Stimulated activated CD8-positive, alpha-beta memory T cell treated with anti-CD3 and anti-CD28 coated beads, Interleukin-4, amount 100 ng/mL, for 4 hours (primary cell): ENCODE measurements around the gene GPN1.
A peak's percentile ranks its signal among the peaks of the same experiment; 100 is the strongest.
"Not testable (repeated sequence)": the region's sequence is repeated elsewhere in the genome, so short reads cannot be mapped to it uniquely, and the experiment has no call there.

Experiments used
- DNase-seq, 2 donors: peaks; one replicate each; pipeline ENCODE4 v3.0.0-alpha.2; 2020; ENCODE audit warnings: low read depth in 2 of 2, low spot score in 1 of 2

GPN1 gene

DNA sequence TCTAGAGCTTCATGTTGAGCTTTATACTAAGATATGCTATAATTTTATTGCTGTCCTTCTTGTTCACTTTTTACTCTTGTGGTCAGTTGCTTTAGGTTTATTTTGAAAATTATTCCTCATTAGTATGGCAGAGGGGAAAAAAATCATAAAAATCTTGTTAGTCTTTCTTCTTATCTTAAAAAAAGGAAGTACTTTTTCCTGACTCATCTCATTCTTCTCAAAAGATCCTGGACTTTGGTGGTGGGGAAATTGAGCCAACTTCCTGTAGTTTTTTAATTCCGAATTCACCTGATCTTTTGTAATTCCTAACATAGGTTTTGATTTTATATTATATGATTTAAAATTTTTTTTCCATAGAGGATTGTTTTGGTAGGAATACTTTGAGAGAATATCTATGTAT is 38.6 kb downstream of the GPN1 start:
- DNase-seq: no peak

DNA sequence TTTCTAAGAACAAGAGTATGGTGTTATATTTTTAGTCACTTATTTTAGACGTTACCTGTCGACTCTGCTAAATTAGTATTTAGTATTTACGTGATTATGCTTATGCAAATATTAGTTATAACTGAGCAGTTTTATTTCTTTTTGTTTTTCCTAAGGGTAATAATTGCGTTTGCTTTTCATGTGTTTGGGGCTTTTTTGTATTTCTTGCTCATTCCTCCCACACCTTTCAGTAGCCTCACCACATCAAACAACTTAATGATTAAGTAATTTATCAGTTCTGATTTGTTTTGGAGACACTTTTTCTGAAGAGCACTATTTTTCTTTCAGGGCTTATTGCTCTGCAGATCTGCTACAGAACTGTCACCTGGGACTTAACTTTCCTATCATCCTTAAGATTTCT is 42.4 kb downstream of the GPN1 start:
- DNase-seq: no peak

DNA sequence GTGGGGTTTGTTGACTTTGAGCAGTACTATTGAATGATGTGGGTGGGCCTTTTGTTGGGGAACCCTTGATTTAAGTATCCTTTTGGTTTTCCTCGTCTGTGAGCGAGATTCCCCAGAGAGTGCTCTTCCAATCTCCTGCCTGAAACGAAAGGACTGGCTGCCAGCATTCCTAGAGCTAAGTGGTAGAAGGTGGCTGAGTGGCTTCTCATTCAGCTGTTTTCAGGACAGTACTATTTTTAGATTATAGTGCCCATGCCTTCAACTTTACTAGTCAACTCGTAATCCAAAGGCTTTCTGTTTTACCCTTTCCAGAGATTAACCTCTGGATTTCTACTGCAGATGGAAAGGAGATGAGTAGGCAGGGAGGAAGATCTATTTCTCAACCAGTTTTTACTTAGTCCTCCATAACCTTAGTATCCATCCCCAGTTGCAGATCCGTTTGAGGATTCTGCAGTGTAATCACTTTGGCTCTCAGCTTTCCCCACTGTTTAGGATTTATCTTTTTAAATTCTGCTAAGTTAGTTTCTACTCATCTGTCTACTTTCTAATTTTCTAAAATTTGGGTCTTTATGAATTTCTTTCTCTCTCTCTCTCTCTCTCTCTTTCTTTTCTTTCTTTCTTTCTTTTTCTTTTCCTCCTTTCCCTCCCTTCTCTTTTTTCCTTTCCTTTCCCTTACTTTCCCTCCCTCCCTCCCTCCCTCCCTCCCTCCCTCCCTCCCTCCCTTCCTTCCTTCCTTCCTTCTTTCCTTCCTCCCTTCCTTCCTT is 44.1 kb downstream of the GPN1 start:
- DNase-seq: no peak

DNA sequence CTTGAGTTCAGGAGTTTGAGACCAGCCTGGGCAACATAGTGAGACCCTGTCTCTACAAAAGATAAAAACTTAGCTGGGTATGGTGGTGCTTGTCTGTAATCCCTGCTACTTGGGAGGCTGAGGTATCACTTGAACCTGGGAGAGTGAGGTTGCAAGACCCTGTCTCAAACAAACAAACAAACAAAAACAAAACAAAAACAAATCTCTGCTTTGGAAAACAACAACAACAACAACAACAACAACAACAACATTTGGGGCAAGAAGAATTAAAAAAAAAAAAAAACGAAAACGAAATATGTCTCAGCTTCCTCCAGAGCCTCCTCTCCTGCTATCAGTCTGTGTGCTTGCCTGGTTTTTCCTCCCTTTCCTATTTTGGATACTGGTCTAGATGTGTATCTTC is 51.7 kb downstream of the GPN1 start:
- no peak for DNase-seq

DNA sequence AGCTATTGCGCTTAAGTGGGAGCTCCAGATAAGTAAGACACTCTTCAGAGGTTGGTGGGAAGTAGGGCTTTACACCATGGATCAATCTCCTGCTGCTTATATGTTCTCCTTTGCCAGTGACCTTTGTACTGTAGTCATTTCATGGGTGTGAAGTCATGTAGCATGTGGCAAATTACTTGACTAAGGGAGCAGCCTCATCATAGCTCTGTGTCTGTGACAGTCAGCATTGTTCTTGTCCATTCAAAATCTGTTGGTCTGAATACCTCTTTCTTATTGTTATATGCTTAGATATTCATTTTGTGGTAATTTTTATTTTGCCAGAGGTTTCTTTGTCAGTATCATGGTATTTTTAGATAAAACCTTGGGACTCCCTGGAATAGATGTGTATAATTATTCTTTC is 53.0 kb downstream of the GPN1 start:
- no peak for DNase-seq

DNA sequence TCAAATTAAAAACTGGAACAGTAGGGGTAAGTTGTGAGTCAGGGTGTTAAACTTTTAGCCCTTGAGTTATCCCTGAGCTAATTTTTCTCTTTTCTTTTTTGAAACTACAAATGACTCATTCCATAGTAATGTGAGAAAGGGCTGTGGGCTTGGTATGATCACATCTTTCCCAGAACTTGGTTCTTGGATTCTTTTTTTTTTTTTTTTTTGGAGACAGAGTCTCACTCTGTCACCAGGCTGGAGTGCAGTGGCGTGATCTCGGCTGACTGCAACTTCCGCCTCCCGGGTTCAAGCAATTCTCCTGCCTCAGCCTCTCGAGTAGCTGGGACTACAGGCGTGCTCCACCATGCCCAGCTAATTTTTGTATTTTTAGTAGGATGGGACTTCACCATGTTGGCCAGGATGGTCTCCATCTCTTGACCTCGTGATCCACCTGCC is 53.5 kb downstream of the GPN1 start:
- not testable (repeated sequence) for DNase-seq

DNA sequence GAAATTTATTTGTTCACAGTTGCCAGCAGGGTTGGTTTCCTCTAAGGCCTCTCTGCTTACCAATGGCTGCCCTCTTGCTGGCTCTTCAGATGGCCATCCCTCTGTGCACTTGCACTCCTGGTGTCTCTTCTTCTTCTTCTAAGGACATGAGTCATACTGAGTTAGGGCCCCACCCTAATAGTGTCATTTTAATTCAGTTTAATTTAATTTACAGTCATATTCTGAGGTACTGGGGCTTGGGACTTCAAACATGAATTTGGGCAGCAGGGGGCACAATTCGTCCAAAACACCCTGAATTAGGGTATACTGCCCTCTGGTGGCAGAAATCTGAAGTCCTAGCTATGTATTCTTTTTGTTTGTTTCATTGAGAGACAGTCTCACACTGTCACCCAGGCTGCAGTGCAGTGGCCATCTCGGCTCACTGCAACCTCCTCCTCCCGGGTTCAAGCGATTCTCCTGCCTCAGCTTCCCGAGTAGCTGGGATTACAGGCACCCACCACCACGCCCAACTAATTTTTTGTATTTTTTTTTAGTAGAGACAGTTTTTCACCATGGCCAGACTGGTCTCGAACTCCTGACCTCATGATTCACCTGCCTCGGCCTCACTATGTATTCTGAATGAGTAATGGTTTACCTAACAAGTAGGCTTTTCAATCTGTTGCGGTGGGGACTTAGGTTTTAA is 54.7 kb downstream of the GPN1 start:
- peak; percentile 62 to 86 for DNase-seq

DNA sequence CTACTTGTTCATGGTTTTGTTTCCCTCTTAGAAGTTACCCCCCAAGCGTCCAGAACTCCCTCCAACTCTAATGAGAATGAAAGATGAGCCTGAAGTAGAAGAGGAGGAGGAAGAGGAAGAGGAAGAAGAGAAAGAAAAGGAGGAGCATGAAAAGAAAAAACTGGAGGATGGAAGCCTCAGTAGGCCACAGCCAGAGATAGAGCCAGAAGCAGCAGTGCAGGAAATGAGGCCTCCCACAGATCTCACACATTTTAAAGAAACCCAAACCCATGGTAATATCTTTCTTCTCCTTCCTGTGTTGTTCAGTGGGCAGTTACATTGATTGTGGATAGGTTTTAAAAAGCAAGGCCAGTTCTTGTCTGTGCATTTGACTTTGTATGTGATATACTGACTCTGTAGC is 56.2 kb downstream of the GPN1 start:
- not testable (repeated sequence) for DNase-seq

DNA sequence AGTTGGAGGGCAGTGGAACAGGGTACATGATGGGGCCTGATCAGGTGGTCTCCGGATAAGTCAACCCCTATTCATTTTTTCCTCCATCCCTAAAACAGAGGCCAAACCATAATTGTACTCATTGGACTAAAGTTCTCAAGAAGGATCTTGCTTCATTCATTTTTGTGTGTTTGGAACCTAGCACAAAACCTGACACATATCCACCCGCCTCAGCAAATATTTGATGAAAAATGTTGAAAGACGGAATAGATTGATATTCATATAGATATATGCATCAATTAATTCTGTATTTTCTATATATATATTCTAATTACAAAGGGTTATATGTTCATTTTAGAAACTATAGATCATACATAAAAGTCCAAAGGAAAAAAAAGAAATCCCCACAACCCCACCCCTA is 56.7 kb downstream of the GPN1 start:
- DNase-seq: no peak

DNA sequence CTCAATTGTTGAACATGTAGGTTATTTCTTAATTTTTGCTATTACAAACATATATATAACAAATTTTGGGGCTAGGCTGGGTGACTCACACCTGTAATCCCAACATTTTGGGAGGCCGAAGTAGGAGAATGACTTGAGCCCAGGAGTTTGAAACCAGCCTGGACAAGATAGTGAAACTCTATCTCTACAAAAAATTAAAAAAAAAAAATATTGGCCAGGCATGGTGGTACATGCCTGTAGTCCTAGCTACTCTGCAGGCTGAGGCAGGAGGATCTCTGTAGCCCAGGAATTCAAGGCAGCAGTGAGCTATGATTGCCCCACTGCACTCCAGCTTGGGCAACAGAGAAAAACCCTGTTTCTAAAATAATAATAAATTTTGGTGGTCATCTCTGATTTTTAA is 58.4 kb downstream of the GPN1 start:
- DNase-seq: no peak

DNA sequence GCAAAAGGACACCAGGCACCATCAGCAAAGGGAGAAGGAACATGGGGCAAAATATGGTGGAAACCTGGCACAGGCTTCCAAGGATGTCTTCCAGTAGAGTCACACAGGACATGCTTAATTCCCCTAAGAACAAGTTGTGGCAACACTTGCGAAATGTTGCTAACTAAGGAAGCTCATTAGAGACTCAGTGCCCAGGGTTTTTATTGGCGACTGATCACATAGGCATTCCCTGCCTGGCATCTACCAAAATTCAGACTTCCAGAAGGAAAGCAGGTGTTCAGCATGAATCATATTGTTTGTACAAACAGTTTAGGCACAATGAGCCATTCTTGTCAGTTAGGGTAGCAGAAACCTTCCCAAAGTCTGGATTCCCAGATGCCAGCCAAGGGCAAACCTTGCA is 60.6 kb downstream of the GPN1 start:
- no peak for DNase-seq

DNA sequence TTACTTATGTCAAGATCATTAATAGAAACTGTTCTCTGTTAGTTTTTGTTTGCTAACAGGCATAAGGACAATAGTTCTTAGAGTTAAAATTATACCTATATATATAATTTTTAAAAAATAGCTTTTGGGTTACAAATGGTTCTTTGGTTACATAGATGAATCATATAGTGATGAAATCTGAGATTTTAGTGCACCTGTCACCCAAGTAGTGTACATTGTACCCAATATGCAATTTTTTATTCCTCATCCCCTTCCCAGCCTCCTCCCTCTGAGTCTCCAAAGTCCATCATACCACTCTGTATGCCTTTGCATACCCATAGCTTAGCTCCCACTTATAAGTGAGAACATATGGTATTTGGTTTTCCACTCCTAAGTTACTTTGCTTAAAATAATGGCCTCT is 61.2 kb downstream of the GPN1 start:
- no peak for DNase-seq

DNA sequence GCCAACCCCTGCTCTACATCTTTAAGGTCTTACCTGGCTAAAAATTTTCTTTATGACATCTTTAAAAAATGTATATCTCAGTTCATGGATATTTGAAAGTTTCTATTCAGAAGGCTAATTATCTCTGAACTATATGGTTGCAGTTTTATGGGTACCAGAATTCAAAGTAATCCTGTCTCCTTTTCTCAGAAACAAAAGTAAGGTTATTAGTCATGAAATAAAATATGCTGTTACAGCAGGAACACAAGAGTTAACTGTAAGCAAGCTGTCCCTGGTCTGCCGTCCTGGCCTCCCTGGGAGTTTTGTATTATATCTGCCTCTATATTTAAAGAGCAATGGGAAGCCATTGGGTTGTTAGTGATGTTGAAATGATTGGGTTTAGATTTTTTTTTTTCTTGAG is 68.8 kb downstream of the GPN1 start:
- no peak for DNase-seq
